Osteocyte (in vitro differentiated cells): ENCODE measurements around the gene STK26. TPM values are rescaled to one million over a fixed set of nuclear protein-coding genes. Genes with fewer than 3 reads are reported as not detected.
"Not testable (repeated sequence)": the region's sequence is repeated elsewhere in the genome, so short reads cannot be mapped to it uniquely, and the experiment has no call there.

Experiments used
- DNase-seq: peaks from one replicate; pipeline ENCODE4 v3.0.0; 2021; ENCODE audit warnings: mixed read lengths; ENCODE audit not compliant: unreplicated experiment; ENCODE audit errors: extremely low spot score
- H3K27ac Mint-ChIP-seq: one replicate; pipeline ENCODE4 v1.8.0; 2021; ENCODE audit warnings: mild to moderate bottlenecking, mixed read lengths; ENCODE audit not compliant: unreplicated experiment
- H3K27me3 Mint-ChIP-seq: one replicate; pipeline ENCODE4 v1.8.0; 2021; ENCODE audit warnings: mixed read lengths; ENCODE audit not compliant: unreplicated experiment
- H3K36me3 Mint-ChIP-seq: one replicate; pipeline ENCODE4 v1.8.0; 2021; ENCODE audit warnings: mixed read lengths; ENCODE audit not compliant: unreplicated experiment
- H3K4me1 Mint-ChIP-seq: one replicate; pipeline ENCODE4 v1.8.0; 2021; ENCODE audit warnings: mixed read lengths; ENCODE audit not compliant: unreplicated experiment
- H3K4me3 Mint-ChIP-seq: one replicate; pipeline ENCODE4 v1.8.0; 2021; ENCODE audit warnings: mild to moderate bottlenecking, moderate library complexity, mixed read lengths; ENCODE audit not compliant: unreplicated experiment
- H3K9me3 Mint-ChIP-seq: one replicate; pipeline ENCODE4 v1.8.0; 2021; ENCODE audit warnings: mixed read lengths; ENCODE audit not compliant: unreplicated experiment
- total RNA-seq: library from RNA; stranded (reverse); gene quantifications from 2 replicates; pipeline ENCODE4 v1.2.1, GENCODE V29; 2021
- TF ChIP-seq, protein P1 (sequence below): fragments of 200-600 bp; sonication (generic); IDR thresholded peaks from 2 replicates; pipeline ENCODE4 v1.5.0; 2021; ENCODE audit warnings: antibody characterized with exemption, mild to moderate bottlenecking, moderate library complexity

STK26 gene
- total RNA-seq, 1 donor from 2014 or later: 14.2 TPM

- DNase-seq: no peak
- peaks cover 47% of the 10 kb centered on the region for H3K27me3 Mint-ChIP-seq
- no peak overlapping the region for H3K27ac Mint-ChIP-seq
- H3K9me3 Mint-ChIP-seq: no peaks in the 10 kb centered on the region
- H3K4me1 Mint-ChIP-seq: no peaks in the 10 kb centered on the region
- TF ChIP-seq, protein P1, sequence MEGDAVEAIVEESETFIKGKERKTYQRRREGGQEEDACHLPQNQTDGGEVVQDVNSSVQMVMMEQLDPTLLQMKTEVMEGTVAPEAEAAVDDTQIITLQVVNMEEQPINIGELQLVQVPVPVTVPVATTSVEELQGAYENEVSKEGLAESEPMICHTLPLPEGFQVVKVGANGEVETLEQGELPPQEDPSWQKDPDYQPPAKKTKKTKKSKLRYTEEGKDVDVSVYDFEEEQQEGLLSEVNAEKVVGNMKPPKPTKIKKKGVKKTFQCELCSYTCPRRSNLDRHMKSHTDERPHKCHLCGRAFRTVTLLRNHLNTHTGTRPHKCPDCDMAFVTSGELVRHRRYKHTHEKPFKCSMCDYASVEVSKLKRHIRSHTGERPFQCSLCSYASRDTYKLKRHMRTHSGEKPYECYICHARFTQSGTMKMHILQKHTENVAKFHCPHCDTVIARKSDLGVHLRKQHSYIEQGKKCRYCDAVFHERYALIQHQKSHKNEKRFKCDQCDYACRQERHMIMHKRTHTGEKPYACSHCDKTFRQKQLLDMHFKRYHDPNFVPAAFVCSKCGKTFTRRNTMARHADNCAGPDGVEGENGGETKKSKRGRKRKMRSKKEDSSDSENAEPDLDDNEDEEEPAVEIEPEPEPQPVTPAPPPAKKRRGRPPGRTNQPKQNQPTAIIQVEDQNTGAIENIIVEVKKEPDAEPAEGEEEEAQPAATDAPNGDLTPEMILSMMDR: no peak
- no peaks in the 10 kb centered on the region for H3K36me3 Mint-ChIP-seq
- H3K4me3 Mint-ChIP-seq: no peak overlapping the region
Measured at GRCh38 chrX:131987252-131987651, 35.9 kb upstream of the STK26 start.

DNA sequence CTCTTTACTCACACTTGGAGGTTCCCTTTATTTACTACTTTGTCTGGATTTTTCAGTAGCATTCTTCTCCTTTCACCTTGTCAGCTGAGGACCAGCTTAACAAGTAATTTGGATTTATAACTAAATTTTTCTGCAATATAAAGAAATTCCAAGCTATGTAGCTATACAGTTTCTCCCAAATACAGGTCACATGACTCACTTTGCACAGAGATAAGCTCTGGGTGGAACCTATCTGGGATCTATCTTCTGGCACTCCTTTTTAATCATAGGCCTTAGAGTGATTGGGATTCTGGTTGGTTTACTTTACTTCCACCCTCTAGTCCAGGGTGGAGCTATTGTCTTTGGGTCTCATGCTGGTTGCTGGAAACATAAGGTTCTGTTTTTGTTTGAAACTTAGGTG, 34.9 kb upstream of the STK26 start:
- no peak overlapping the region for H3K27ac Mint-ChIP-seq
- DNase-seq: no peak
- no peaks in the 10 kb centered on the region for H3K9me3 Mint-ChIP-seq
- H3K4me3 Mint-ChIP-seq: no peak overlapping the region
- H3K4me1 Mint-ChIP-seq: no peaks in the 10 kb centered on the region
- no peaks in the 10 kb centered on the region for H3K36me3 Mint-ChIP-seq
- H3K27me3 Mint-ChIP-seq: peaks cover 44% of the 10 kb centered on the region
- TF ChIP-seq, protein P1: no peak

GRCh38 chrX:132001127-132001526, 22.0 kb upstream of the STK26 start:
- Mint-ChIP-seq H3K9me3 (no peaks in the 10 kb centered on the region), H3K4me3 (no peak overlapping the region), H3K36me3 (no peaks in the 10 kb centered on the region), H3K4me1 (no peaks in the 10 kb centered on the region), H3K27ac (no peak overlapping the region), H3K27me3 (peaks cover 9% of the 10 kb centered on the region)
- TF ChIP-seq, protein P1: no peak
- DNase-seq: no peak

GRCh38 chrX:132004728-132005127, 18.4 kb upstream of the STK26 start:
- H3K4me1 Mint-ChIP-seq: no peaks in the 10 kb centered on the region

GRCh38 chrX:132009350-132009749, 13.8 kb upstream of the STK26 start:
- H3K27me3 Mint-ChIP-seq: peaks cover 30% of the 10 kb centered on the region

More at GRCh38 chrX:132004728-132005127, 18.4 kb upstream of the STK26 start:
- TF ChIP-seq, protein P1: no peak
- DNase-seq: no peak
- H3K36me3 Mint-ChIP-seq: no peaks in the 10 kb centered on the region
- H3K4me3 Mint-ChIP-seq: no peak overlapping the region
- H3K9me3 Mint-ChIP-seq: no peaks in the 10 kb centered on the region
- peaks cover 26% of the 10 kb centered on the region for H3K27me3 Mint-ChIP-seq
- no peak overlapping the region for H3K27ac Mint-ChIP-seq

DNA sequence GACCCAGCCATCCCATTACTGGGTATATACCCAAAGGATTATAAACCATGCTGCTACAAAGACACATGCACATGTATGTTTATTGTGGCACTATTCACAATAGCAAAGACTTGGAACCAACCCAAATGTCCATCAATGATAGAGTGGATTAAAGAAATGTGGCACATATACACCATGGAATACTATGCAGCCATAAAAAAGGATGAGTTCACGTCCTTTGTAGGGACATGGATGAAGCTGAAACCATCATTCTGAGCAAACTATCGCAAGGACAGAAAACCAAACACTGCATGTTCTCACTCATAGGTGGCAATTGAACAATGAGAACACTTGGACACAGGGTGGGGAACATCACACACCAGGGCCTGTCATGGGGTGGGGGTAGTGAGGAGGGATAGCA, 12.9 kb upstream of the STK26 start:
- not testable (repeated sequence) for DNase-seq, H3K4me1 Mint-ChIP-seq, H3K9me3 Mint-ChIP-seq, H3K36me3 Mint-ChIP-seq, H3K27ac Mint-ChIP-seq, H3K4me3 Mint-ChIP-seq
- peaks cover 30% of the 10 kb centered on the region for H3K27me3 Mint-ChIP-seq

More at GRCh38 chrX:132009350-132009749, 13.8 kb upstream of the STK26 start:
- H3K9me3 Mint-ChIP-seq: no peaks in the 10 kb centered on the region
- TF ChIP-seq, protein P1: no peak
- DNase-seq: no peak
- H3K4me1 Mint-ChIP-seq: no peaks in the 10 kb centered on the region
- no peaks in the 10 kb centered on the region for H3K36me3 Mint-ChIP-seq
- no peak overlapping the region for H3K27ac Mint-ChIP-seq
- no peak overlapping the region for H3K4me3 Mint-ChIP-seq
